Karpas-422 (cell line): ENCODE measurements around the gene DARS1. TPM values are rescaled to one million over a fixed set of nuclear protein-coding genes. Genes with fewer than 3 reads are reported as not detected.
"Not testable (repeated sequence)": the region's sequence is repeated elsewhere in the genome, so short reads cannot be mapped to it uniquely, and the experiment has no call there.

Experiments
- DNase-seq: peaks from one replicate; pipeline ENCODE4 v3.0.0-alpha.2; 2015
- H2AFZ ChIP-seq: fragments of 200-600 bp; sonication (generic); 2 replicates; pipeline ENCODE4 v1.6.1; 2014; ENCODE audit warnings: antibody characterized with exemption, low read length, mixed read lengths
- H3K27ac ChIP-seq: fragments of 200-600 bp; sonication (generic); 2 replicates; pipeline ENCODE4 v1.5.1; 2014; ENCODE audit warnings: mild to moderate bottlenecking, low read length, moderate library complexity
- H3K27me3 ChIP-seq: fragments of 200-600 bp; sonication (generic); 2 replicates; pipeline ENCODE4 v1.6.1; 2014; ENCODE audit warnings: low read length, mixed read lengths
- H3K36me3 ChIP-seq: fragments of 200-600 bp; sonication (generic); 2 replicates; pipeline ENCODE4 v1.6.1; 2014; ENCODE audit warnings: low read length, mixed read lengths; ENCODE audit not compliant: insufficient read depth
- H3K4me1 ChIP-seq: fragments of 200-600 bp; sonication (generic); 2 replicates; pipeline ENCODE4 v1.6.1; 2014; ENCODE audit warnings: mild to moderate bottlenecking, low read length, mixed read lengths
- H3K4me2 ChIP-seq: fragments of 200-600 bp; sonication (generic); 2 replicates; pipeline ENCODE4 v1.6.1; 2014; ENCODE audit warnings: low read length, low read depth, mild to moderate bottlenecking; ENCODE audit not compliant: poor library complexity, severe bottlenecking
- H3K4me3 ChIP-seq: fragments of 200-600 bp; sonication (generic); 2 replicates; pipeline ENCODE4 v1.5.1; 2014; ENCODE audit warnings: mild to moderate bottlenecking, antibody characterized with exemption, low read length, mixed read lengths
- H3K79me2 ChIP-seq: fragments of 200-600 bp; sonication (generic); 2 replicates; pipeline ENCODE4 v1.6.1; 2014; ENCODE audit warnings: mild to moderate bottlenecking, low read length, mixed read lengths
- H3K9ac ChIP-seq: fragments of 200-600 bp; sonication (generic); 2 replicates; pipeline ENCODE4 v1.6.0; 2014; ENCODE audit warnings: low read length
- H3K9me2 ChIP-seq: fragments of 200-600 bp; sonication (generic), shearing (Covaris generic); replicated peaks from 2 replicates; pipeline ENCODE4 v1.6.0; 2014; ENCODE audit warnings: mild to moderate bottlenecking, low read length, moderate library complexity; ENCODE audit not compliant: insufficient read depth
- H3K9me3 ChIP-seq: fragments of 300-700, 200-600 bp; sonication (generic); 2 replicates; pipeline ENCODE4 v1.6.1; 2014; ENCODE audit warnings: low read length, mixed read lengths
- H4K20me1 ChIP-seq: fragments of 200-600 bp; sonication (generic); 2 replicates; pipeline ENCODE4 v1.6.1; 2014; ENCODE audit warnings: mild to moderate bottlenecking, antibody characterized with exemption, low read length, low read depth; ENCODE audit not compliant: insufficient read depth
- total RNA-seq: library from RNA; depleted of rRNA; stranded (reverse); fragments of >200 nt; shearing (Covaris generic); gene quantifications from 2 replicates; pipeline ENCODE4 v1.2.3, GENCODE V29; 2014; ENCODE audit warnings: low replicate concordance

DARS1 gene
- total RNA-seq, 1 experiment from 2014 or later: 185 TPM

DNA sequence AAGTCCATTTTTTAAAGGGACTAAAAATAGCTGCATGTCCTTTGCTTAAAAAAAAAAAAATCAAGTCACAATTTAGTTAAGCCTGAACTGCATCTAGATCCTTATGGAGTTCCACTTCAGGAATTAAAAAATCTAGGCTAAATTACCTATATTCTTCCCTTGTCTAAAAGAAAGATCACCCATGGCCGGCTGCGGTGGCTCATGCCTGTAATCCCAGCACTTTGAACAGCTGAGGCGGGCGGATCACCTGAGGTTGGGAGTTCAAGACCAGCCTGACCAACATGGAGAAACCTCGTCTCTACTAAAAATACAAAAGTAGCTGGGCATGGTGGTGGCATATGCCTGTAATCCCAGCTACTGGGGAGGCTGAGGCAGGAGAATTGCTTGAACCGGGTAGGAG is 26.5 kb downstream of the DARS1 start:
- not testable (repeated sequence) for H3K27me3 ChIP-seq, H4K20me1 ChIP-seq, H3K4me2 ChIP-seq, H3K4me3 ChIP-seq, DNase-seq, H3K27ac ChIP-seq, H3K9me3 ChIP-seq, H3K9ac ChIP-seq, H3K9me2 ChIP-seq, H2AFZ ChIP-seq
- peaks cover 91% of the 10 kb centered on the region for H3K79me2 ChIP-seq
- peaks cover 36% of the 10 kb centered on the region; the same call in 1 of the 2 replicates for H3K36me3 ChIP-seq
- peaks cover 25% of the 10 kb centered on the region for H3K4me1 ChIP-seq

DNA sequence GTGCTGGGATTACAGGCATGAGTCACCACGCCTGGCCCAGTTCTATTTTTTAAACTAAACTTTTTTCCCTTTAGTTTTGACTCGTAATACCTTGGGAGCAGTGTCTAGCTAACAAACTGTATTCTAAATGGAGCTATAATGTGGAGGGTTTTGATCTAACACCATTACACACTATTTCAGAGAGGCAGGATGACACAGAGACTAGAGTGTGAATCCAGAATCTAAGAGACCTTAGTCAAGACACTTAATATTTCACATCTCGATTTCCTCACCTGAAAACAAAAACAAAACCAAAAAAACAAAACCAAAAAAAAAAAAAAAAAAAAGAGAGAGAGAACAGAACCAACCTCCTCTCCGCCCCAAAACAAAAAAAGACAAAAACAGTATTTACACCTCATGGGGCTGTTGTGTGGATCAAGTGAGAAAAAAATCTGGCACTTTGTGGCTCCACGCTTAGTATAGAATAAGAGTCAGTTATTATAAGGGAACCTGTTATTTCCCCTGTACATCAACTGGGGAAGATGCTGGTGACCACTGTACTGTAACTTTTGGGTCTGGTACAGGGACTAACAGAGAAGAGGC is 31.3 kb downstream of the DARS1 start:
- H3K4me2 ChIP-seq: no peak overlapping the region
- DNase-seq: no peak
- no peak overlapping the region for H3K4me3 ChIP-seq
- H3K9me3 ChIP-seq: no peaks in the 10 kb centered on the region
- peaks cover 18% of the 10 kb centered on the region for H3K36me3 ChIP-seq
- no peaks in the 10 kb centered on the region for H3K9me2 ChIP-seq
- no peaks in the 10 kb centered on the region for H3K27me3 ChIP-seq
- peaks cover 22% of the 10 kb centered on the region for H3K4me1 ChIP-seq
- H3K79me2 ChIP-seq: peaks cover 93% of the 10 kb centered on the region
- H2AFZ ChIP-seq: no peak overlapping the region
- H4K20me1 ChIP-seq: no peaks in the 10 kb centered on the region
- H3K27ac ChIP-seq: no peak overlapping the region
- no peak overlapping the region for H3K9ac ChIP-seq

DNA sequence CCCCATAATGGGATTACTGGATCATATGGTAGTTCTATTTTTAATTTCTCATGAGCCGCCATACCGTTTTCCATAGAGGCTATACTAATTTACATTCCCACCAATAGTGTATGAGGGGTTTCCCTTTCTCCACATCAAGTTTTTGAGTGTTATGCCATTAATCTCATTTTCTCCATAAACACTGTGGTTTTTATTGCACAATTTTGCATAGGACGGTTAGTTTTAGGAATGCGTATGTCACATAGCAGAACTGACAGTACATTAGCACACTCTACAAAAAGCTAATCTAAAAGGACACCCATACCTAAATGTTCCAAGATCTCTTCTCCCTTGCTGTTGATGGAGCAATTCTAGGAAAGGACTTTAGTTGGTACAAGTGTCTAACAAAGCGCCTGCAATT is 32.5 kb downstream of the DARS1 start:
- no peak overlapping the region for H3K9ac ChIP-seq
- H3K36me3 ChIP-seq: peaks cover 9% of the 10 kb centered on the region
- H3K27me3 ChIP-seq: no peaks in the 10 kb centered on the region
- H3K9me2 ChIP-seq: no peaks in the 10 kb centered on the region
- peaks cover 94% of the 10 kb centered on the region for H3K79me2 ChIP-seq
- H3K27ac ChIP-seq: no peak overlapping the region
- no peak overlapping the region for H3K4me3 ChIP-seq
- no peaks in the 10 kb centered on the region for H4K20me1 ChIP-seq
- H2AFZ ChIP-seq: no peak overlapping the region
- H3K4me2 ChIP-seq: no peak overlapping the region
- no peak for DNase-seq
- H3K4me1 ChIP-seq: peaks cover 22% of the 10 kb centered on the region
- no peaks in the 10 kb centered on the region for H3K9me3 ChIP-seq

DNA sequence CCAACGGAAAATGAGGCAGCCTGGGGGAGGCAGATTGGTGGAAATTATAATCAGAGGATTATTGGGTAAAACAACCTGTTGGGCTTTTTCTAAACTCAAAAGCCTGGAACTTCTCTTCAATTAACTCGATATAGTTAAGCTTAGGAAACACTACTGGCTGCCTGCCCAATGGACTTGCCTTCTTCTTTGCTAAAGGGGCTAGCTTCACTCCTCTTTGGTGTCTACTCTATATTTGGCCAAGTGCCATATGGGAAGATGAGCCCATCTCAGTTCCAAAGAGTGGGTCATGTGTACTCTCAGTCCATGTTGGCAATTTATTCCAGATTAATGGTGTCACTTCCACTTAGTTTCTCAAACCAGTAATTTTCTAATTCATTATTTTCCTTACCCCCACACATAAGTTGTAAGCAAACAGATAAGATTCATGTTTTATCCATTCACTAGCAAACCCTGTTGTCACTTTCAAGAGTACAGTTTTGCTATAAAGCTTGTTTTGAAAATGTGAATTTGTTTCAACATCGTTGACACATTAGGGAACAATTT is 34.3 kb downstream of the DARS1 start:
- H3K4me1 ChIP-seq: peaks cover 22% of the 10 kb centered on the region
- no peaks in the 10 kb centered on the region for H3K9me3 ChIP-seq
- H4K20me1 ChIP-seq: no peaks in the 10 kb centered on the region
- no peak overlapping the region for H3K4me3 ChIP-seq
- H3K27ac ChIP-seq: no peak overlapping the region
- no peak overlapping the region for H2AFZ ChIP-seq
- H3K79me2 ChIP-seq: peaks cover 96% of the 10 kb centered on the region
- no peak overlapping the region for H3K9ac ChIP-seq
- H3K4me2 ChIP-seq: no peak overlapping the region
- no peaks in the 10 kb centered on the region for H3K27me3 ChIP-seq
- no peaks in the 10 kb centered on the region for H3K9me2 ChIP-seq
- DNase-seq: no peak
- H3K36me3 ChIP-seq: peaks cover 9% of the 10 kb centered on the region

DNA sequence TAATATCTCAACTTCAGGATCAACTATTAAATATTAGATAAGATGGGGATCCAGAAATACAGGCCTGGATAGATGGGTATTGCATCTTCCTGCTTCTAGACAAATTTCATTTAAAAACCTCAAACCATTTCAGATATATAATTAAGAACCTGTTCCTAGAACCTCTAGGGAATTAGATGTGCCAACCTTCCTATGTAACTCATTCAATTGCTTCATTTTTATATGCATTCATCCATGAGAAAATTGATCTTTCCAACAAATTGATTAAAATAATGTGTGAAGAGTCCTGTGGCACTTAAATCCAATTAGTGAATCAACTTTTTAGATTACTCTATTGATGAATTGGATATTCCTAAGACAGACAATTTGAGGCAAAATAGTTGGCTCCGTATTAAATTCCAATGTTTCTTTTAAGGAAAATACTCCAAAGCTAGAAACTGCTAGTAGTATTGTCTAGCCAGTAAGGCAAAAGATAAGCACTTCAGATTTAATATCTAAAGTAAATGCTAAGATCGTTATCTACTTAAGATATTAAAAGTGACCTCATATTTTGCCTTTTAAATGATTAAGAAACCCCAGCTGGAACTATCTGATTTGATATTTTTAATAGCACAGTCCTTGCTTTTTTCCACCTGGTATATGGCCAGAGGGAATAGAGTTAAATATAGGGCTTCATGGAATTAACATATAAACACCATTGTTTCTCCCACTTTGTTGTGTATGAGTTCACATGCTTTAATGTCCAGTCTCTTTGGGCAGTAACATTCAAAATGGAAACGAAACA is 35.8 kb downstream of the DARS1 start:
- peaks cover 22% of the 10 kb centered on the region for H3K4me1 ChIP-seq
- no peak for DNase-seq
- peak overlapping the region; percentile 0; the same call in 1 of the 2 replicates for H3K27ac ChIP-seq
- H3K9ac ChIP-seq: no peak overlapping the region
- H3K9me3 ChIP-seq: no peaks in the 10 kb centered on the region
- peaks cover 9% of the 10 kb centered on the region for H3K36me3 ChIP-seq
- no peak overlapping the region for H3K4me3 ChIP-seq
- H3K9me2 ChIP-seq: no peaks in the 10 kb centered on the region
- H3K27me3 ChIP-seq: no peaks in the 10 kb centered on the region
- no peak overlapping the region for H2AFZ ChIP-seq
- peaks cover 97% of the 10 kb centered on the region for H3K79me2 ChIP-seq
- peak overlapping the region; percentile 5 for H3K4me2 ChIP-seq
- H4K20me1 ChIP-seq: no peaks in the 10 kb centered on the region

DNA sequence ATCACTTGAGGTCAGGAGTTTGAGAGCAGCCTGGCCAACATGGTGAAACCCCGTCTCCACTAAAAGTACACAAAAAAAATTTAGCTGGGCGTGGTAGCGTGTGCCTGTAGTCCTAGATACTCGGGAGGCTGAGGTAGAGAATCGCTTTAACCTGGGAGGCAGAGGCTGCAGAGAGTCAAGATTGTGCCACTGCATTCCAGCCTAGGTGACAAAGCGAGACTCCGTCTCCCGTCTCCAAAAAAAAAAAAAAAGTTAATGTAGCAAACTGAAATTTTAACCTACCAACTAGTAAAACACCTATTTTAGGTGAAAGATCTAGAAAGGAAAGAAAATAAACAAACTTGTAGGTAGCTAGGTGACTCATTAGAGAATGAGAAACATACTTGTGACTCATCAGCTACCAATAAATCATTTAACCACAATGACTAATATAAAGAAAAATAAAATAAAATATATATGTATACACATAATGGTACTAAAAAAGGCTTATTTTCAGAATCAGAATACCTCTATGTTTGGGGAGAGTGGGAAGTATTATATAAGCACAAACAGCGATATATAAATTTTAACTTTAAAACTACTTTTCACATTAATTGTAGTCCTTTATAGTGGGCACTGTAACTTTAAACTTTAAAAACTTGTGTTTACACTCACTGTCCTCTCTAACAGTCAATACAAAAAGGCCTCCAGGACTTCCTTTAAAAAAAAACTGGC is 36.6 kb downstream of the DARS1 start:
- Histone ChIP-seq H4K20me1 (no peaks in the 10 kb centered on the region), H3K4me2 (no peak overlapping the region), H3K9me2 (no peaks in the 10 kb centered on the region), H3K9ac (no peak overlapping the region), H3K27me3 (no peaks in the 10 kb centered on the region), H3K4me1 (peaks cover 22% of the 10 kb centered on the region), H3K27ac (peak overlapping the region; percentile 0; the same call in 1 of the 2 replicates), H3K79me2 (peaks cover 97% of the 10 kb centered on the region), H2AFZ (no peak overlapping the region), H3K36me3 (peaks cover 16% of the 10 kb centered on the region), H3K4me3 (no peak overlapping the region), H3K9me3 (no peaks in the 10 kb centered on the region)
- no peak for DNase-seq

DNA sequence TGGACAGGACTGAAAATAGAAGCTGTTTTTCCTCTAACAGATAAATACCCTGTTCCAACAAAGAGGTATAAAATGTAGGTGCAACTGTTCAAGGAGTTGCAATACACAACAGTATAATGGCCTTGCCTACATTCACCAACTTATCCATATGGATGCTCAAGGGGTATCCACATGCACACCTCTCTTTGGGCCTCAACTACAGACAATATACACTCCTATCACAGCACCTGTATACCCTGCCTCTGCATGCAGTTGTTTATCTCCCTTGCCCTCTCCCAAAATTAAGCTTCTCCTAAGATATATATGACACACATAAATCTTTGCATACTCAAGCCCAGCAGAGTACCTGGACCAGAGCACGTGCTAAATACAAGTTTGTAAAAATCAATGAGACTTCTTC is 37.3 kb downstream of the DARS1 start:
- Histone ChIP-seq H3K27ac (no peak overlapping the region), H3K9me2 (no peaks in the 10 kb centered on the region), H2AFZ (no peak overlapping the region), H3K36me3 (peaks cover 22% of the 10 kb centered on the region), H3K9ac (no peak overlapping the region), H4K20me1 (no peaks in the 10 kb centered on the region), H3K79me2 (peaks cover 99% of the 10 kb centered on the region), H3K9me3 (no peaks in the 10 kb centered on the region), H3K27me3 (no peaks in the 10 kb centered on the region), H3K4me1 (peaks cover 22% of the 10 kb centered on the region), H3K4me3 (no peak overlapping the region), H3K4me2 (no peak overlapping the region)
- DNase-seq: no peak

DNA sequence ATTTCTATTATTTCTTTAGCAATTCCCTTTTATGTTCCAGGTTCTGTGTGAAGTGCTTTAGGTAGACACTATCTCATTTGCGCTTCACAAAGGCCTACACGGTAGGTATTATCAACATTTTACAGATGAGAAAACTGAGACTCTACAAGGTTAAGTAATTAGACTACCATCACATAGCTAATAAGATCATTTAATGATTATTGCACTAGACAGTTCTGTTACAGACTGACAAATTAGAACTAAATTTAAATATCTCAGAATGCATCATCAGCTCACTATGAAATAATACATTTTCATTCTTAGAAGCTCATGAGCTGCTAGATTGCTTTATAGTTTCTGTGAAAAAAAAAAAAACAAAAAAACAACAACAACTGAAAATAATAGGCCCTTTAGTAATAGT is 37.9 kb downstream of the DARS1 start:
- no peak overlapping the region for H2AFZ ChIP-seq
- no peak for DNase-seq
- peaks cover 22% of the 10 kb centered on the region for H3K4me1 ChIP-seq
- H4K20me1 ChIP-seq: no peaks in the 10 kb centered on the region
- H3K27me3 ChIP-seq: no peaks in the 10 kb centered on the region
- no peak overlapping the region for H3K27ac ChIP-seq
- H3K9me3 ChIP-seq: no peaks in the 10 kb centered on the region; the same call in 1 of the 2 replicates
- no peak overlapping the region for H3K9ac ChIP-seq
- H3K36me3 ChIP-seq: peaks cover 22% of the 10 kb centered on the region
- H3K79me2 ChIP-seq: peaks cover 98% of the 10 kb centered on the region
- H3K9me2 ChIP-seq: no peaks in the 10 kb centered on the region
- H3K4me2 ChIP-seq: no peak overlapping the region
- H3K4me3 ChIP-seq: no peak overlapping the region
